ENCODE data around the gene PRKCD. TPM values are rescaled to one million over a fixed set of nuclear protein-coding genes. Genes with fewer than 3 reads are reported as not detected.
A peak's percentile ranks its signal among the peaks of the same experiment; 100 is the strongest.

The PRKCD gene
- total RNA-seq, 6 donors from 2014 or later = 57.7 to 116 (median 67.9) TPM

- H3K27me3 ChIP-seq = no peaks in the 10 kb centered on the region
- TF ChIP-seq POLR2AphosphoS5 (IDR thresholded peaks at IDR 0.05) = no peak
- no peak for TF ChIP-seq POLR2A (IDR thresholded peaks at IDR 0.05)
- no peak for TF ChIP-seq EP300 (IDR thresholded peaks at IDR 0.05)
- no peak for TF ChIP-seq CTCF (IDR thresholded peaks at IDR 0.05)
- 97 to 100% methylated on average over 6 to 9 of the region's 13 CpGs for WGBS, 2 donors
- H3K9me3 ChIP-seq = no peaks in the 10 kb centered on the region
- ATAC-seq (ENCODE audit: low FRiP score in 2 of 2) (no peak), DNase-seq (no peak)
- no peak overlapping the region for H3K27ac ChIP-seq
- no peak overlapping the region for H3K4me3 ChIP-seq
- peaks cover 0 to 5% (median 0%) of the 10 kb centered on the region in 4 donors for H3K4me1 ChIP-seq
- H3K36me3 ChIP-seq = peaks cover 30 to 87% (median 75%) of the 10 kb centered on the region in 4 donors
These were observed 27.7 kb downstream of the PRKCD start for GRCh38 chr3:53188720-53189119.

GRCh38 chr3:53189276-53189675, 28.3 kb downstream of the PRKCD start:
- Histone ChIP-seq H3K9me3 (no peaks in the 10 kb centered on the region), H3K4me1 (peaks cover 0 to 11% (median 2%) of the 10 kb centered on the region in 4 donors), H3K4me3 (no peak overlapping the region), H3K27me3 (no peaks in the 10 kb centered on the region), H3K36me3 (peaks cover 30 to 82% (median 73%) of the 10 kb centered on the region in 4 donors), H3K27ac (no peak overlapping the region)
- 96% methylated on average over 3 of the region's 3 CpGs; no CpG with 5 or more reads in 1 of the 2 donors for WGBS, 2 donors
- ATAC-seq (ENCODE audit: low FRiP score in 2 of 2) (no peak), DNase-seq (no peak)
- TF ChIP-seq POLR2A (IDR thresholded peaks at IDR 0.05) = no peak
- no peak for TF ChIP-seq POLR2AphosphoS5 (IDR thresholded peaks at IDR 0.05)
- no peak for TF ChIP-seq EP300 (IDR thresholded peaks at IDR 0.05)
- TF ChIP-seq CTCF (IDR thresholded peaks at IDR 0.05) = no peak

GRCh38 chr3:53190659-53191058, 29.6 kb downstream of the PRKCD start:
- ATAC-seq (ENCODE audit: low FRiP score in 2 of 2) (no peak), DNase-seq (no peak)
- H3K27ac ChIP-seq = no peak overlapping the region
- H3K27me3 ChIP-seq = no peaks in the 10 kb centered on the region
- 75 to 88% methylated on average over 2 to 3 of the region's 3 CpGs for WGBS, 2 donors
- no peaks in the 10 kb centered on the region for H3K9me3 ChIP-seq
- H3K36me3 ChIP-seq = peaks cover 29 to 68% (median 60%) of the 10 kb centered on the region in 4 donors
- H3K4me3 ChIP-seq = no peak overlapping the region
- H3K4me1 ChIP-seq = peaks cover 2 to 25% (median 10%) of the 10 kb centered on the region in 4 donors
- TF ChIP-seq POLR2A (IDR thresholded peaks at IDR 0.05) = no peak

- Histone ChIP-seq H3K27me3 (no peaks in the 10 kb centered on the region), H3K9me3 (no peaks in the 10 kb centered on the region), H3K27ac (no peak overlapping the region), H3K4me3 (no peak overlapping the region), H3K36me3 (peaks cover 22 to 55% (median 47%) of the 10 kb centered on the region in 4 donors), H3K4me1 (peaks cover 7 to 35% (median 18%) of the 10 kb centered on the region in 4 donors)
- TF ChIP-seq CTCF (IDR thresholded peaks at IDR 0.05) (no peak), POLR2AphosphoS5 (IDR thresholded peaks at IDR 0.05) (no peak), POLR2A (IDR thresholded peaks at IDR 0.05) (no peak), EP300 (IDR thresholded peaks at IDR 0.05) (no peak)
- no peak for DNase-seq
- no peak for ATAC-seq (ENCODE audit: low FRiP score in 2 of 2)
- WGBS, 2 donors = 75 to 80% methylated on average over 12 to 16 of the region's 16 CpGs
These were observed 30.9 kb downstream of the PRKCD start for GRCh38 chr3:53191836-53192480.

- H3K36me3 ChIP-seq = peaks cover 19 to 49% (median 41%) of the 10 kb centered on the region in 4 donors
- WGBS, 2 donors = 54 to 60% methylated on average over 3 of the region's 3 CpGs
- ATAC-seq (ENCODE audit: low FRiP score in 2 of 2) (no peak), DNase-seq (no peak)
- no peak for TF ChIP-seq CTCF (IDR thresholded peaks at IDR 0.05)
- TF ChIP-seq POLR2AphosphoS5 (IDR thresholded peaks at IDR 0.05) = no peak
- no peaks in the 10 kb centered on the region for H3K9me3 ChIP-seq
- no peaks in the 10 kb centered on the region for H3K27me3 ChIP-seq
- peak overlapping the region in 1 of 4 donors; percentile 0 for H3K27ac ChIP-seq
- peaks cover 7 to 35% (median 18%) of the 10 kb centered on the region in 4 donors for H3K4me1 ChIP-seq
- H3K4me3 ChIP-seq = no peak overlapping the region
These were observed 31.6 kb downstream of the PRKCD start for GRCh38 chr3:53192608-53193007.

All from upper lobe of left lung (tissue), 6 donors.